NT2/D1 (cell line): ENCODE results near the gene SIGLEC15.

Experiments
- DNase-seq: peaks from one replicate; pipeline ENCODE4 v3.0.0-alpha.2; 2011; ENCODE audit warnings: low read depth, low spot score
- H3K27me3 ChIP-seq: 2 replicates; pipeline ENCODE4 v1.6.0; 2011; ENCODE audit warnings: mild to moderate bottlenecking; ENCODE audit not compliant: insufficient read length, insufficient read depth
- H3K36me3 ChIP-seq: 2 replicates; pipeline ENCODE4 v1.6.1; 2011; ENCODE audit warnings: mild to moderate bottlenecking, low read length, mixed read lengths; ENCODE audit not compliant: insufficient read depth, insufficient read length
- H3K4me1 ChIP-seq: 2 replicates; pipeline ENCODE4 v1.5.1; 2011; ENCODE audit not compliant: insufficient read depth, insufficient read length
- H3K4me3 ChIP-seq: 2 replicates; pipeline ENCODE4 v1.5.1; 2011; ENCODE audit warnings: low read depth; ENCODE audit not compliant: insufficient read length
- H3K9ac ChIP-seq: 2 replicates; pipeline ENCODE4 v1.6.0; 2011; ENCODE audit warnings: low read depth; ENCODE audit not compliant: insufficient read length
- H3K9me3 ChIP-seq: 2 replicates; pipeline ENCODE4 v1.5.1; 2011; ENCODE audit warnings: mild to moderate bottlenecking, low read length; ENCODE audit not compliant: insufficient read depth
- SUZ12 ChIP-seq: IDR thresholded peaks from 2 replicates; pipeline ENCODE4 v1.6.1; 2011; ENCODE audit not compliant: insufficient read length, insufficient read depth; ENCODE audit errors: extremely low read depth
- YY1 ChIP-seq: IDR thresholded peaks from 2 replicates; pipeline ENCODE4 v1.6.1; 2011; ENCODE audit not compliant: insufficient read length, insufficient read depth
- ZNF274 ChIP-seq: IDR thresholded peaks from 2 replicates; pipeline ENCODE4 v1.6.1; 2011; ENCODE audit warnings: mild to moderate bottlenecking, low read depth, low read length

The SIGLEC15 gene

DNA sequence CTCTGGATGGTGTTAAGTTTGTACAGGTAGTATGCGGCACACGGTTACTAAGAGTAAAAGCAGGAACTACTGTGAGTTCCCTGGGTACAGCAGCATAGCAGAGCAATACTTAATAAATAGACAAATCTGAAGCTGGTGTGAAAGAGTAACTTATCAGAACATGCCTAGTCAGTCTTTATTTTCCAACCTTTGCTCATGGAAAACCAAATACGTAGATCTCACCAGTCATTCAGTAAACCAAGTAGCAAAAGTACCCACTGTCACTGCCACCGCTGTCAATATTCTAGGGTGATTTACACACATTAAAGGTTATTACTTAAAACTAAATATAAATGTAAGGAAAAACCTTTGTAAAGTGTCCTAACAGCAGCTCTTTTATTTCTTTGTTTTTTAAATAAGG is 35.0 kb downstream of the SIGLEC15 start:
- Histone ChIP-seq H3K9ac (no peak overlapping the region), H3K36me3 (peaks cover 41% of the 10 kb centered on the region), H3K4me3 (no peak overlapping the region), H3K27me3 (no peaks in the 10 kb centered on the region), H3K4me1 (no peaks in the 10 kb centered on the region), H3K9me3 (no peaks in the 10 kb centered on the region)
- no peak for TF ChIP-seq ZNF274
- no peak for TF ChIP-seq YY1
- TF ChIP-seq SUZ12, result no peak
- no peak for DNase-seq

DNA sequence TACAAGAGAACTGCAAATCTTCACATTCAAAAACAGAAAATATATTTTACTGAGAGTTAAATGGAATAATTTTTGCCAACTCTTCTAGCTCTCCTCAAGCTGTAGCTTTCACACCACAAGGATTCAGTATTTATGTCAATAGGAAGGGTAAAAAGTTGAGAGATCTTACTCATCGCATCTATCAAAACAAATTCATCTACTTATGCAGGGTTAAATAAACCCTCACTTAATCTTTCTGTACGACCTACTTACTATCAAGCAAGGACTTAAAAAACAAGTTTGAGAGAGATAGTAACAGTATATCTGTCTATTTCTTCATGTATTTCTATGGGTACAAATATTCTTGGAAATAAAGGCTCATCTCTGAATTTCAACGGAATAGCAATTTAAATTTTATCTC is 35.5 kb downstream of the SIGLEC15 start:
- Histone ChIP-seq H3K36me3 (peaks cover 41% of the 10 kb centered on the region), H3K4me1 (no peaks in the 10 kb centered on the region), H3K27me3 (no peaks in the 10 kb centered on the region), H3K9ac (no peak overlapping the region), H3K9me3 (no peaks in the 10 kb centered on the region), H3K4me3 (no peak overlapping the region)
- TF ChIP-seq YY1, result no peak
- no peak for TF ChIP-seq ZNF274
- TF ChIP-seq SUZ12, result no peak
- DNase-seq, result no peak

DNA sequence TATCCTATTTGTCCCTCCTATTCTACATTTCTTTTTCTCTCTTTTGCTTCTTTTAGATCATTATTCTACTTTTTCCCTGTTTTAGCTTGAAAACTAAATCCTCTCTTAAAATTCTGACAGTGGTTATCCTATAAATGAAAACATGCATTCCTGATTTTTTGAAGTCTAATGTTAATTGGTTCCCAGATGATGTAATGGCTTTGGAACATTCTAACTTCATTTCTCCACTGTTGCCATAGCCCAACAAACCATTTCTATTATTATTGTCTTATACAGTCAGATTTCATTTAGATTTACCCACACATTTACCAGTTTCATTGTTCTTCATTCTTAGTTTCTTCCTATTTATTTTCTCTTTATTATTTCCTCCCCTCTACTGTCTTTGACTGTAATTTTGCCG is 36.5 kb downstream of the SIGLEC15 start:
- TF ChIP-seq YY1 (no peak), ZNF274 (no peak), SUZ12 (no peak)
- no peaks in the 10 kb centered on the region for H3K27me3 ChIP-seq
- H3K9me3 ChIP-seq, result no peaks in the 10 kb centered on the region
- peaks cover 45% of the 10 kb centered on the region for H3K36me3 ChIP-seq
- no peak overlapping the region for H3K4me3 ChIP-seq
- no peaks in the 10 kb centered on the region for H3K4me1 ChIP-seq
- no peak for DNase-seq
- H3K9ac ChIP-seq, result no peak overlapping the region

DNA sequence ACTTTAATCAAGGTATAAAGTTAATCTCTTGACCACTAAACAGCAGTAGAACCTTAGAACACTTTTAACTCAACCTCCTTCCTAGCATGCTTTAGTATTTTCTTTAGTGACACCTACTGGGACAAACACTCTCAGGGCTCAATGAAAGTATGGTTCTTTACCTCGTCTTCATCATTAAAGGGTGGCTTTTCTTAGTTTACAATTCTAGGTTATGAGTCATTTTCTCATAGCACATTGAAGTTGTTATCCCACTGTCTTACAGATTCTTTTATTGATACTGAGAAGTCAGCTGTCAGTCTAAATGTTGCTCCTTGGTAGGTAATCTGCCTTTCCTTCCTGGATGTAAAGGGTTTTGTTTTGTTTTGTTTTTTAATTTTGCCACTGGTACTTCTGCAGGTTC is 38.0 kb downstream of the SIGLEC15 start:
- no peaks in the 10 kb centered on the region for H3K4me1 ChIP-seq
- no peaks in the 10 kb centered on the region for H3K9me3 ChIP-seq
- H3K4me3 ChIP-seq, result no peak overlapping the region
- no peak overlapping the region for H3K9ac ChIP-seq
- no peak for DNase-seq
- H3K36me3 ChIP-seq, result peaks cover 44% of the 10 kb centered on the region
- no peaks in the 10 kb centered on the region for H3K27me3 ChIP-seq
- TF ChIP-seq SUZ12 (no peak), YY1 (no peak), ZNF274 (no peak)

GRCh38 chr18:45864081-45864480 is 38.6 kb downstream of the SIGLEC15 start:
- H3K4me3 ChIP-seq, result no peak overlapping the region
- no peak for DNase-seq
- H3K9ac ChIP-seq, result no peak overlapping the region
- peaks cover 44% of the 10 kb centered on the region for H3K36me3 ChIP-seq
- no peaks in the 10 kb centered on the region for H3K9me3 ChIP-seq
- no peaks in the 10 kb centered on the region for H3K4me1 ChIP-seq
- no peaks in the 10 kb centered on the region for H3K27me3 ChIP-seq
- TF ChIP-seq YY1 (no peak), ZNF274 (no peak), SUZ12 (no peak)

- no peak overlapping the region for H3K9ac ChIP-seq
- H3K9me3 ChIP-seq, result no peaks in the 10 kb centered on the region
- H3K36me3 ChIP-seq, result peaks cover 35% of the 10 kb centered on the region
- no peaks in the 10 kb centered on the region for H3K27me3 ChIP-seq
- no peak for DNase-seq
- no peak for TF ChIP-seq YY1
- no peak for TF ChIP-seq ZNF274
- TF ChIP-seq SUZ12, result no peak
- no peak overlapping the region for H3K4me3 ChIP-seq
- H3K4me1 ChIP-seq, result no peaks in the 10 kb centered on the region
Observed at GRCh38 chr18:45865466-45865865, 40.0 kb downstream of the SIGLEC15 start.

DNA sequence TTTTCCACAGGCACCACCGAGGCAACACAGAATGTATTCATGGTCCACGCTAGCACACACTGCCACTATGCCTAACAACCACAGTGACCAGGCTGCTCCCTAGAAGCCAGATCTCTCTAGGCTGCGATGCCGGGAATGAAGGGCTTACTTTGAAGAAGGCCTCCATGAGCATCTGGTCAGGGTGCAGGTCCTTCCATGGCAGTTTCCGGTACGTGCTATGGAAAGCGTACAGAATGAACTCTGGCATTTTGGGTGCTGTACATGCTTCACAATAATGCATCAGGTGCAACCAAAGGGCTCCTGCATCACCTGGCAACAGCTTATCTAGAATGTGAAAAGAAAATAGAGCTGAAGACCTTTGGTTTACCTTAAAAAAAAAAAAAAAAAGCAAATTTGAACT is 44.9 kb downstream of the SIGLEC15 start:
- Histone ChIP-seq H3K36me3 (peaks cover 22% of the 10 kb centered on the region), H3K27me3 (no peaks in the 10 kb centered on the region), H3K9me3 (no peaks in the 10 kb centered on the region), H3K4me3 (no peak overlapping the region), H3K4me1 (no peaks in the 10 kb centered on the region), H3K9ac (no peak overlapping the region)
- DNase-seq, result no peak
- TF ChIP-seq ZNF274, result no peak
- TF ChIP-seq SUZ12, result no peak
- no peak for TF ChIP-seq YY1

- TF ChIP-seq YY1 (no peak), SUZ12 (no peak), ZNF274 (no peak)
- Histone ChIP-seq H3K9me3 (no peaks in the 10 kb centered on the region), H3K27me3 (no peaks in the 10 kb centered on the region), H3K4me1 (no peaks in the 10 kb centered on the region), H3K9ac (no peak overlapping the region), H3K4me3 (no peak overlapping the region), H3K36me3 (peaks cover 21% of the 10 kb centered on the region)
- DNase-seq, result no peak
Observed at GRCh38 chr18:45871431-45872084, 46.1 kb downstream of the SIGLEC15 start.
